ENCODE results near the gene FAM241B.

FAM241B gene

GRCh38 chr10:69649786-69650550, 19.9 kb downstream of the FAM241B start:
- no peak for DNase-seq

DNA sequence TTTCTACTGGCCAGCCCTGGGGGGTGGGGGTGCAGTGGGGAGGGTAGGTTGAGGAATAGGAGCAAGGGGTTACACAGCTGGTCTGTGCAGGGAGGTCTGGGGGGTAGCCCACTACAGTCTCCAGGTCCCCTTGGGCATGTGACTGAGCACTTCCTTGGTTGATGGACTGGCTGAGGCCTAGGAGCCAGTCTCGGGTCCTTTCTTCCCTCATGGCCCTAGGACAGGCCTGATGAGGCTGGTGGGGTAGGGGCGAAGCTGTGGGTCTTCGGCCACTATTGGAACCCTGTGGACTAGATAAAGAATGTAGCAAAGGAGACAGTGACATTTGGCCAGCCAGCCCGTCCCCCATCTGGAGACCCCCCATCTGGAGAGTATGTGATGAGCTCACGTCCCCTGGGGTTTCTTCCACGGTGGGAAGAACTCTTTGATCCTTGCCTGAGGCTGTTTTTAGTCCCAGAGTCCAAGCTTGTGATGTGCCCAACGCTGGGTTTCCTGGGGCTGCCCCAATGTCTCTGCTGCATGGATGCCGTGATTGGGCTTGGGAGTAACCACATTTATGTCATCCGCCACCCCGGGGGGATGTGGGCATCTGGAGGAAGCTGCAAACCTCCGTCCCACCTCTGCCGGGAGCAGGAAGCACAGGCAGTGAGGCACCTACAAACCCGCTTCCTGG, 20.7 kb downstream of the FAM241B start:
- DNase-seq = no peak

GRCh38 chr10:69651362-69651761, 21.3 kb downstream of the FAM241B start:
- no peak for DNase-seq

DNA sequence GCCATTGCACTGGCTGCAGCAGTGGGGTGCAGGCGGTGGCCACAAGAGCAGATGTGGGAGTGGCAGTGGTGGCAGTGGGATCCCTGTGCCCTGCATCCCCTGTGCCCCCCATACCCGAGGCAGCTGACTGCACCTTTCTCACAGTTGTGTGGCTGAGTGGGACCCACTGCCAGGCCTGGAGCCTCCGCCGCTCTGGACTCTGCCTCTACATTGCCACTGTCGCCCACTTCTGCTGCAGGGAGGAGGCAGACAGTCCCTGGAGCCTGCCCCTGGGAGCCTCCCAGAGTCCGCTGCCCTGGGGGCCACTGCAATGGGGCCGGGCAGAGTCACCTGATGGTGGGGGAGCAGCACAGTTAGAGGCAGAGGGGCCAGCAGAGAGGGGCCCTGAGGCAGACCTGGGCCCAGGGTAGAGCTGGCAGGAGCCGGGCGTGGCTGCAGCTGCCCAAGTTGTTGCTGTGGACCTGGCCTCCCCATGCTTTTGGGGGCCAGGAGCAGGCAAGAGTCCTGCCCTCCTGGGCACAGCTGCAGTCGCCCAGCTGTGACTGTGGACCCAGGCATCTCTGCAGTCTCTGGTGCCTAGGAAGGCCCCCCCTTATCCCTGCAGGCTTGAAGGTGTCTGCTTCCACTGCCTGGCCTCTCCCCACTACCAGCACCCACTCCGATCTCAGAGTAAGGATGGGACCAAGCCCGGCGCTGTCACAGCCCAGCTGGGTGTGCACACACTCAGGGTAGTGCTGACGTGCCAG, 22.2 kb downstream of the FAM241B start:
- DNase-seq = no peak

GRCh38 chr10:69652857-69653199, 22.8 kb downstream of the FAM241B start:
- DNase-seq = no peak

GRCh38 chr10:69653561-69653960, 23.5 kb downstream of the FAM241B start:
- DNase-seq = no peak

GRCh38 chr10:69655124-69655867, 25.2 kb downstream of the FAM241B start:
- no peak for DNase-seq

- DNase-seq = no peak
These were observed 26.0 kb downstream of the FAM241B start for GRCh38 chr10:69655868-69656555.

- DNase-seq = no peak
These were observed 26.8 kb downstream of the FAM241B start for GRCh38 chr10:69656742-69657269.

DNA sequence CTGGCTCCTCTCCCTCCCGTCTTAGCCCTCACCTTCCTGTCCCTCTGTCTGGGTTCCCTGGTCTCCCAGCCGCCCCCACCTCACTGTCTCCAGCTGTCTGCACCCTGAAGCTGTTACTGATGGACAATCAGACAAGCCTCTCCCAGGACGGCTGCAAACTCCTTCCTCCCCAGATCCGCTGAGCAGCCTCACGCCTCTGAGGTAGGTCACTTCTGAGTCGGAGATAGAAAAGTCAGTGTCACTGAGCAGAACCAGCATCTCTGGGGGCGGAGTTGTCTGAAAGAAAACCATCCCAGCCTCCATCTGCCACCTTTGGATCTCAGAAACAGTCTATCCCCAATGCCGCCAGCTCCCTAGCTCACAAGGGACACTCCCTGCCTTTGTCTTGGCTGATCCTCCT, 27.4 kb downstream of the FAM241B start:
- no peak for DNase-seq

DNA sequence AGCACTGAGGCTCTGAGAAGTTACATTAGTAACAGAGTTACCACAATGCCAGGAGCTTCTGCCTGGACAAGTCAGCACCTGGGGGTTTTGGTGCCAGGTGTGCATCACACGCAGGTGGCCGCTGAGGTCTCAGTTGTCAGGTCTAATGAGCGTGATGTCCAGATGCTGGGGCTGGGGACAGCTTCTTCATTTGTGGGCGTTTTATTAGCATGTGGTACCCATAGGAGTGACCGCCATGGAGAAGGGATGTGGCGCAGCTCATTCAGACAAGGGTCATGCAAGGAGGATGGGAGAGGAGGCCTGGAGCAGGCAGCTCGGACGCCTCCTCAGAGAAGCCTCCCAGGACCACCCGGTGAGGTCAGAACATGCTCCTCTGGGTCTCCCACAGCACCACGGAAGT, 27.8 kb downstream of the FAM241B start:
- no peak for DNase-seq

- no peak for DNase-seq
These were observed 29.4 kb downstream of the FAM241B start for GRCh38 chr10:69659241-69660038.

DNA sequence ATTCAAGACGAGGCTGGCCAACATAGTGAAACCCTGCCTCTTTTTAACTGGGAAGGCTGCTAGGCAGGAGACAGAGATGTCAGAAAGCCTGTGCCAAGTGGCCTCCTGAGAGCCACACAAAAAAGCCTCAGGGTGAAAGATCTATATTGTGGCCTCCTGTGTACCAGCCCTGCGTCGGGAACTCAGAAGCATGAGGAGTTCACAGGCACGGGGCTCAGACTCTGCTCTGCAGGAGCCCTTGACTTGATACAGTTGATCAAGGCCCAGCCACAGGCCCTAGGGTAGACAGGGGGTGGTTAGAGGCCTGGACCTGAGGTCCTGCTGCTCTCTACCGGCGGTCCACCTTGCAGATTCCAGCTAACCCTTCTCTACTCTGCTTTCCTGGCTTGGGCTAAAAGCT, 30.2 kb downstream of the FAM241B start:
- no peak for DNase-seq

GRCh38 chr10:69661414-69662172, 31.5 kb downstream of the FAM241B start:
- DNase-seq = no peak

DNA sequence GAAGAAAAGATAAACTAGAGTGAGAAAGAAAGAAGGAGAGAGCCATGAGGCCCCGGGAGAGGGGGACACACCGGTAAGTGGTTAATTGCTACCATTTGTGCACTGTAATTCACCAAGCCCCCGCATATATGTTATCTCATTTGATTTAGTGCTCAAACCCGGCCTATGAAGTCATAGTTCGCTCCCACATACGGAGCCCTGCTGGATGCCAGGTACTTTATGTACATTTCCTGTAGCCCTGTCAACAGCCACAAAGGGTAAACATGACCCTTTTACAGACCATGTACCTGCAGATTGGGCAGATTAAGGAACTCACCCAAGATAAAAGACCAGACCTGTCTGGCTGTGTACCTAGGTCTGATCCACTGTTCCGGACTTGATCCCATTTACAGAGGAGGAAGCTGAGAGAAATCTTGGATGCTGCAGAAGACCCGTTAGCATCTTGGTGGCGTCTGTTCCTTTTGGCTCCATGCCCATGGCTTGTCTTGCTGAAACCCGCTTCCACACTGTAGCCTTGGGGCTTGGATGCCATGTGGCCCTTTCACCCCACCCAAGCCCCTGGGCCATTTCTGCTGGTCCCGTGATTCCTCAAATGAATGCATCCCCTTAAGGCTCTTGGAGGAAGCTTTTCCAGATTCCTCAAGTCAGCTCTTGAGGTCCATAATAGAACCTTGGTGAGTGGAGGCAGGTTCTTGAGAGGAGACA, 32.3 kb downstream of the FAM241B start:
- DNase-seq = no peak

- DNase-seq = no peak
These were observed 32.9 kb downstream of the FAM241B start for GRCh38 chr10:69662901-69663300.

- DNase-seq = peak; percentile 46
These were observed 33.4 kb downstream of the FAM241B start for GRCh38 chr10:69663369-69663947.

GRCh38 chr10:69665474-69666320, 35.6 kb downstream of the FAM241B start:
- no peak for DNase-seq

DNA sequence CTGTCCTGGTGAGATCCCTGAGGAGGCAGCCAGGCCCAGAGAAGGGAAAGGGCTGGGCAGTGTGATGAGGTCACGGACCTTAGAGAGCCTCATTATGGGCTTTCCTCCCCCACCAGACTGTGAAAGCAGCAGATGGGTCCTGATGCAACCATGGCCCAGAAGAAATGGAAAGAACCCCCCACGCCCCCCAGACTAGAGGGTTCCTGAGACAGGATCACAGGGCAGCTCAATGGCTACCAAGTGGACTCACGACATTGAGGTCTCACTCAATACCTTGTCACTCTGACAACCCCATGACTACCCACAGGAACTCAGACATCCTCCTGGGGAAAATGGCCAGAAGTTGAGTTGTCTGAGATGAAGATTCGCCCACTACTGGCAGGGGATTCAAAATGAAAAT, 36.7 kb downstream of the FAM241B start:
- no peak for DNase-seq

All from hematopoietic multipotent progenitor cell treated with erythropoietin and hydrocortisone succinate and interleukin-3 and kit ligand, for 6 days (in vitro differentiated cells).